Activated CD8-positive, alpha-beta T cell treated with anti-CD3 and anti-CD28 coated beads for 36 hours (primary cell): Measurements from ENCODE around the gene SLC6A2. TPM values are rescaled to one million over a fixed set of nuclear protein-coding genes. Genes with fewer than 3 reads are reported as not detected.

Experiments used
- ATAC-seq: fragments of 200-7000 bp; cut with Tn5 transposase; one replicate; pipeline ENCODE4 v1.10.0; 2021; ENCODE audit warnings: mild to moderate bottlenecking, moderate library complexity
- CTCF ChIA-PET: fragments of 350-600 bp; sonication (Branson Sonifier 250); formaldehyde crosslinking; loops from one replicate; lab custom pipeline; 2021; ENCODE audit warnings: antibody characterized with exemption; lab: Charles Lee
- POLR2A ChIA-PET: fragments of 350-600 bp; sonication (Branson Sonifier 250); formaldehyde crosslinking; loops from one replicate; lab custom pipeline; 2021; ENCODE audit warnings: antibody characterized with exemption; lab: Charles Lee
- DNase-seq: peaks from one replicate; pipeline ENCODE4 v3.0.0-alpha.2; 2020
- H3K27ac Mint-ChIP-seq: one replicate; pipeline ENCODE4 v1.8.0; 2021; ENCODE audit warnings: mild to moderate bottlenecking, mixed read lengths
- H3K27me3 Mint-ChIP-seq: one replicate; pipeline ENCODE4 v1.8.0; 2021; ENCODE audit warnings: mixed read lengths
- H3K36me3 Mint-ChIP-seq: one replicate; pipeline ENCODE4 v1.8.0; 2021; ENCODE audit warnings: low read depth, mixed read lengths
- H3K4me1 Mint-ChIP-seq: one replicate; pipeline ENCODE4 v1.8.0; 2021; ENCODE audit warnings: low read depth, mixed read lengths
- H3K4me3 Mint-ChIP-seq: one replicate; pipeline ENCODE4 v1.8.0; 2021; ENCODE audit warnings: mild to moderate bottlenecking, moderate library complexity, mixed read lengths
- H3K9me3 Mint-ChIP-seq: one replicate; pipeline ENCODE4 v1.8.0; 2021; ENCODE audit warnings: mixed read lengths
- CTCF ChIP-seq: fragments of 200-600 bp; IDR thresholded peaks from one replicate; pipeline ENCODE4 v1.8.0; 2022; ENCODE audit warnings: antibody characterized with exemption, mild to moderate bottlenecking
- intact Hi-C: fragments of 100-400 bp; cut with micrococcal nuclease; formaldehyde crosslinking; loops from one replicate; pipeline ENCODE4 v1.10.0; 2022
- total RNA-seq, 2 experiments: library from RNA; stranded (reverse); gene quantifications; one replicate each; pipeline ENCODE4 v1.2.3, GENCODE V29; 2021

SLC6A2 gene
- total RNA-seq, 2 experiments from 2014 or later = not detected

- DNase-seq (no peak), ATAC-seq (no peak)
- no peak overlapping the region for H3K4me3 Mint-ChIP-seq
- no peaks in the 10 kb centered on the region for H3K4me1 Mint-ChIP-seq
- peaks cover 18% of the 10 kb centered on the region for H3K27me3 Mint-ChIP-seq
- no peaks in the 10 kb centered on the region for H3K36me3 Mint-ChIP-seq
- intact Hi-C loops = no loop called here
- no peak for TF ChIP-seq CTCF
- no peak overlapping the region for H3K27ac Mint-ChIP-seq
- ChIA-PET CTCF (interaction anchor here (0.9 to 3.5 kb wide), 5 partner anchors 9 to 248 kb away, joined by 4 to 16 read pairs (median 8); no protein-coding TSS in a partner anchor), POLR2A (no interaction called here)
- no peaks in the 10 kb centered on the region for H3K9me3 Mint-ChIP-seq
These were observed 57.3 kb downstream of the SLC6A2 start for GRCh38 chr16:55713103-55713502.

- H3K27me3 Mint-ChIP-seq = peaks cover 25% of the 10 kb centered on the region
- H3K4me1 Mint-ChIP-seq = no peaks in the 10 kb centered on the region
- intact Hi-C loops = no loop called here
- H3K9me3 Mint-ChIP-seq = no peaks in the 10 kb centered on the region
- DNase-seq = no peak
- no peak overlapping the region for H3K4me3 Mint-ChIP-seq
- H3K27ac Mint-ChIP-seq = no peak overlapping the region
- ChIA-PET CTCF (no interaction called here), POLR2A (no interaction called here)
- TF ChIP-seq CTCF = no peak
- no peaks in the 10 kb centered on the region for H3K36me3 Mint-ChIP-seq
- ATAC-seq = no peak
These were observed 61.5 kb downstream of the SLC6A2 start for GRCh38 chr16:55717326-55717725.

GRCh38 chr16:55725055-55725777 lies 69.4 kb downstream of the SLC6A2 start:
- peaks cover 10% of the 10 kb centered on the region for H3K27me3 Mint-ChIP-seq
- H3K27ac Mint-ChIP-seq = no peak overlapping the region
- H3K4me3 Mint-ChIP-seq = no peak overlapping the region
- ChIA-PET CTCF (interaction anchor here (1.0 kb wide), 1 partner anchor 13 kb away, joined by 4 read pairs; no protein-coding TSS in a partner anchor), POLR2A (no interaction called here)
- intact Hi-C loops = no loop called here
- ATAC-seq = no peak
- no peak for TF ChIP-seq CTCF
- no peaks in the 10 kb centered on the region for H3K4me1 Mint-ChIP-seq
- no peaks in the 10 kb centered on the region for H3K9me3 Mint-ChIP-seq
- no peaks in the 10 kb centered on the region for H3K36me3 Mint-ChIP-seq
- no peak for DNase-seq

- CTCF ChIA-PET = no interaction called here
- intact Hi-C loops = no loop called here
- Mint-ChIP-seq H3K4me3 (no peak overlapping the region), H3K27ac (no peak overlapping the region), H3K36me3 (no peaks in the 10 kb centered on the region), H3K27me3 (peaks cover 3% of the 10 kb centered on the region), H3K9me3 (no peaks in the 10 kb centered on the region), H3K4me1 (no peaks in the 10 kb centered on the region)
- DNase-seq (no peak), ATAC-seq (no peak)
- POLR2A ChIA-PET = no interaction called here
- no peak for TF ChIP-seq CTCF
These were observed 73.0 kb downstream of the SLC6A2 start for GRCh38 chr16:55728797-55729196.

GRCh38 chr16:55730115-55730514 lies 74.3 kb downstream of the SLC6A2 start:
- TF ChIP-seq CTCF = no peak
- Mint-ChIP-seq H3K4me1 (no peaks in the 10 kb centered on the region), H3K9me3 (no peaks in the 10 kb centered on the region), H3K36me3 (no peaks in the 10 kb centered on the region), H3K4me3 (no peak overlapping the region), H3K27ac (no peak overlapping the region), H3K27me3 (peaks cover 6% of the 10 kb centered on the region)
- ChIA-PET CTCF (no interaction called here), POLR2A (no interaction called here)
- ATAC-seq = no peak
- intact Hi-C loops = no loop called here
- no peak for DNase-seq
